GM18507 (cell line): ENCODE results near the gene STPG2.
"Not testable (repeated sequence)": the region's sequence is repeated elsewhere in the genome, so short reads cannot be mapped to it uniquely, and the experiment has no call there.

Experiments used
- DNase-seq: peaks from one replicate; pipeline ENCODE4 v3.0.0; 2011; ENCODE audit warnings: low read depth; ENCODE audit not compliant: insufficient read length; ENCODE audit errors: extremely low spot score
- FAIRE-seq: peaks from 2 replicates; lab custom pipeline; 2011; peaks lifted over from hg19 to GRCh38; lab: Jason Lieb, UNC

STPG2 gene

DNA sequence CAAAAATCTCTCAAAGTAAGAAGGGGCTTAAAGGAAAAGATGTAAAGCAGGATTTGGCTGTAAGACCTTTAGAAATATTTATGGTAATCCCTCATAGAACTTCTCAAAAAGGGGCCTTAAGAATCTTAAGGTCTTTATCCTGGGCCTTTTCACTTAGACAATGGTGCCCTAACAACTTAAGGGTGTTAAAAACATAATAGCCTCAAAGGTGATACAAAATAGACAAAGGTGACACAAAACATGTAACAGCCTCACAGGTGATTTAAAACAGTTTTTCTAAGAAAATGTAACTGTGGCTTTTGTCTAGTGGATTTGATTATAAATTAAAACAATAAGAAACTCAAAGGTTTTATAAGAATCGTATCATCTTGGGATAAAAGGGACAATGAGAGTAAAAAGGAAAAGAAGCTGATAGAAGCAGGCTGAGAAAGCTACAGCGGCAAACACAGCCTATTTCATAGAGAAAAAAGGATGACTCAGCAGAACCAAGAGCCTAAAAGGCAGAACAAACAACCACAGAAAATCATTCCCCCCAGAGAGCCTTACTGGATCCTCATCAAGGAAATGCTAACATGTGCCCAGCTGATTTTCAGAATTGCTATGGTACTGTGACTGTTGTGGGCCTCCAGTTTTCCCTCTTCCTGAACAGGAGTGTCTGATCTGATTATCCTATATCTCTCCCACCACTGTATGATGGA is 164.3 kb downstream of the STPG2 start:
- FAIRE-seq = no peak
- DNase-seq = no peak

DNA sequence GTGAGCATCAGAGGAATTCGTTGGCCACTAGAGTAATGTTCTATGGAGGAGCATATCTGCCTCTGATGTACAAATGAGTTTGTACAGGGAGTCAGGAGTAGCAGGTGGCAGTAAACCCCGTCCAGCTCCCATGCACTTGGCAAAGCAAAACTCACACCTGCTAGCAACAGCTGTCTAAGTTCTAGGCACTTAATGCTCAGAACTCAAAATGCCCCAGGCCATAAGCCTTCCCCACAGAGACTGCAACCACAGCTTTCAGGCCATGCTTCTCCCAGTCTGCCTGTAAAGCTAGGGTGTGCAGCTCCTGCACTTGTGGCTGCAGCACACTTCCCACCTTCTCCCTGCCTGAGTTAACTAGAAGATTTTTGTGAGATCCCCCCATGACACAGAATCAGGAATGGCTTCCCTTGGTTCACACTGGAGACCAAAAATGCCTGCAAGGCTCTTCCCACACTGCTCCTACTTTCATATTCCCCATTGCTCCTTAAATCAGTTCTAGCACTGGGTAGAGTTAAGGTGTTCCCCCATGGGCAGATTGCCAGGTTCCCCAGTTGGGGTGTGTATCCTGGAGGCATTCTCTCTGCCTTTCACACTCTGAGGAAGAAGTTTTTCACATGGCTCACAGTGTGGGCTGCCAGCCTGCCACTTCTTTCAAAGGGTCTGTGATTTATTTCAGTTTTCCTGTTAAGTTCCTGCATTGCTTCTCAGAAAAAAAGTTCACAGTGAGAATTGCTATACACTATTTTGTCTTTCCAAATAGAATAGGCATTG is 189.9 kb downstream of the STPG2 start:
- FAIRE-seq = no peak
- no peak for DNase-seq

DNA sequence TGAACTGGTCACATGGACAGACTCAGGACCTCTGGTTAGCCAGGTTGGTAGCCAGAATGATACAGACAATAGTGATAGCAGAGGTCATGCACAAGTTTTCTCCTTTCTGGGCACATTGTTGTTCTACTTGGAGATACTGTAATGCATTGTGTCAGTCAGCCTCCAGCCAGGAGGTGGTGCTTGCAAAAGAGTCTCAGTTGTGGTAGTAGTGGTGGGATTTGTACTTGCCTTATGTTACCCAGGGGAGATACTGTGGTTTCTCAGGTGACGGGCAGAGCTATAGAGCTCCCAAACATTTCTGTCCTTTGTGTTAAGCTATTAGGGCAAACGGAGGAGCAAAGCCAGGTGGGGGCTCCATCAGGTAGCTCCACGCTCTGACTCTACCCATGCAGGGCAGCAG is 190.5 kb downstream of the STPG2 start:
- FAIRE-seq = no peak
- DNase-seq = no peak

DNA sequence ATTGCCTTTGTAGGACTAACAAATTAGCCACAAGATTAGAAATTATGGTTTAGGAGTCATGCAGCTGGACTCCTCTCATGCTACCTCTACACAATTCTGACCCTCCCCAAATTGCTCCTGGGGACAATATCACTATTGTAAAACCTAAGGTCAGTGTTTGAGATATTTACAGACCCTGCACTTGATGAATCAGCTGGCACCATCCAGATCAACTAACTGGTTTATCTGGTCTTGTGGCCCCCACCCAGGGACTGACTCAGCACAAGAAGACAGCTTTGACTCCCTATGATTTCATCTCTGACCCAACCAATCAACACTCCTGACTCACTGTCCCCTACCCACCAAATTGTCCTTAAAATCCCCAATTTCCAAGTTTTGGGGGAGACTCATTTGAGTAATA is 192.4 kb downstream of the STPG2 start:
- no peak for DNase-seq
- no peak for FAIRE-seq

DNA sequence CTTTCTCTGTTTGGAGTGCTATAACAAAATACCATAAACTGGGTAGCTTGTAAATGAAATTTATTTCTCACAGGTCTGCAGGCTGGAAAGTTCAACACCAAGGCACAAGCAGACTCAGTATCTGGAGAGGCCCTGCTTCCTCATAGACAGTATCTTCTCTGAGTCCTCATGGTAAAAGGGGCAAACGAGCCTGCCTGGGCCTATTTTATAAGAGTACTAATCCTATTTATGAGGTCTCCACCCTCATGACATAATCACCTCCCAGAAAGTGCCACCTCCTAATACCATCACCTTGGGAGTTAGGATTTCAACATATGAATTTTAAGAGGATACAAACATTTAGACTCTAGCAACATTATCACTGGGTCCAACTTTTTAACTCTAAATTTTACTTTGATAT is 200.3 kb downstream of the STPG2 start:
- DNase-seq (no peak), FAIRE-seq (no peak)

DNA sequence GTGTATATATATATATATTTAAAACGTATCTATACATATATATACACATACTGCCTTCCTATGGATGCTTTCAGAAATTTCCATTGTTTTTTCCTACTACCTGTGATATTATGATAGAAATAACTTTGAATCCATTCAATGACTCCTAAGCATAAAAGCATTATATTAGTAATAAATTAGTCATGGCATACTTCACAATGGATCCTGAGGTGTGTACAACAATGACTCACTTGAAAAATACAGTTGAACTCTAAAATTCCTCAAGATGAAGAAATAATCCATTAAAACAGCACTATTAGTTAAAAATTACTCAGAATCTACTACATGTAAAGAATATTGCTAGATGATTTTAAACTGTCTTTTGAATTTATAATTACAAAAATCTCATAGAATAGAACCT is 201.1 kb downstream of the STPG2 start:
- no peak for DNase-seq
- no peak for FAIRE-seq

DNA sequence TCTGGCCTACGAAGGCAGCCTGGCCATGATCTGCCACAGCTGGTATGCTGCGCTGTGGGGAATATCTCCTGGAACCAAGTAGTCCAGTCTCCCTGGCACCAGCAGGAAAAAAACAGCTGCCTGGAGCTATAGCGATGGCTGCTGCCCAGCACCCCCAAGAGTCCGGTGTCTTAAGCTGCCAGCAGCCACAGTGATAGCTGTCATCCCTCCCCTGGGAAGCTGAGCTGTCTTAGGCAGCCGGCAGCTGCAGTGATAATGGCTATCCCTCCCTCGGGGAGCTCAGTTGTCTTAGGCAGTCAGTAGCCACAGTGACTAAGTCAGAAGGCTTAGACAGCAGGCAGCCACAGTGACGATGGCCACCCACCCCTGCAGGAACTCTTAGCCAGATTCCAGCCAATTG is 205.1 kb downstream of the STPG2 start:
- FAIRE-seq = no peak
- no peak for DNase-seq

DNA sequence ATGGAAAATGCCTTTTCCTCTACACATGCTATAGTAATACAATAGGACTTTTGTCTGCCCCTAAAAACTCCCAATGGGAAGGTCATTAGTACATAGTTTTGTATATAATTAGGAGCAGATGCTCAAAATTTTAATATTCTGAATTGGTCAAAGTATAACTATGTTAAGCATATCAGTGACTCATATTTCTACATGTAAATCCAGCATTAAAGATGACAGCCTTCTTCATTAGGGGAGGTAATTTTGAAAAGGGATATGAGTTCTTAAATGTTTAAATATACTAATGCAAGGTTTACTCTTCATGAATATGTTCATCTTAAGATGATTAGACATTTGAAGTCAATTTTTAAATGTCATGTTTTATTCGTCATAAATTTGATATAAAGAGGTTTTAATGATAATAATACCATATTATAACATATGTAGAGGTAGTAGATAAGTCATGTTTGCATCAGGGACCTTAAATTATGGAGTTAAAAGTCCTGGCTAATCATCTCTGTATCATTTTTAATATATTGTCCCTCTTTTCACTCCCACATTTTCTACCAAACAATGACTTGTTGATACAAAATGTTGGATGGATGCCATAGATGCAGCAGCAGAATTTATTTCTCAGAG is 218.8 kb downstream of the STPG2 start:
- FAIRE-seq (no peak), DNase-seq (no peak)

DNA sequence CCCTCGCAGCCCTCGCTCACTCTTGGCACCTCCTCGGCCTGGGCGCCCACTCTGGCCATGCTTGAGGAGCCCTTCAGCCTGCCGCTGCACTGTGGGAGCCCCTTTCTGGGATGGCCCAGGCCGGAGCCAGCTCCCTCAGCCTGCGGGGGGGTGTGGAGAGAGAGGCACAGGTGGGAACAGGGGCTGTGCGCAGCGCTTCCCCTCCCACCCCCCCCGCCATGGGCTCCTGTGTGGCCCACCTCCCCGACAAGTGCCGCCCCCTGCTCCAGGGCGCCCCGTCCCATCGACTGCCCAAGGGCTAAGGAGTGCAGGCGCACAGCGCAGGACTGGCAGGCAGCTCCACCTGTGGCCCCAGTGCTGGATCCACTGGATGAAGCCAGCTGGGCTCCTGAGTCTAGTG is 220.2 kb downstream of the STPG2 start:
- no peak for DNase-seq
- no peak for FAIRE-seq

DNA sequence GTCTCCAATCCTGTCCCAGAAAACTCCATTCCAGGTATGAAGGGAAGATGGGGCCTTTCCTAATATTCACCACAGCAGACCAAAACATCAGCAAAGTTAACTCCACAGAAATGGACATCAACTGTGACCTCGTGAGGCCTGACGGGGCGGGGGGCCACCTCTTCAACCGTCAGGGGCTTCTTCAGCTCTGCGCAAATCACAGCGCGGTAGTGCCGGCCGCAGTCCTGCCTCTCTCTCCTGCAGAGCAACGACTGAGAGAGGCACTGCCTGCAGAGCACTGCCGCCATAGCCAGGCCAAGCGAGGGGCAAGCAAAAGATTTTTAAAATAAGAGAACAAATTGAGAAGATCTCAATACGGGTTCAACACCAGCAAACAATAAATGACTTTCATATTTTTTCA is 226.2 kb downstream of the STPG2 start:
- DNase-seq = no peak
- FAIRE-seq = no peak

DNA sequence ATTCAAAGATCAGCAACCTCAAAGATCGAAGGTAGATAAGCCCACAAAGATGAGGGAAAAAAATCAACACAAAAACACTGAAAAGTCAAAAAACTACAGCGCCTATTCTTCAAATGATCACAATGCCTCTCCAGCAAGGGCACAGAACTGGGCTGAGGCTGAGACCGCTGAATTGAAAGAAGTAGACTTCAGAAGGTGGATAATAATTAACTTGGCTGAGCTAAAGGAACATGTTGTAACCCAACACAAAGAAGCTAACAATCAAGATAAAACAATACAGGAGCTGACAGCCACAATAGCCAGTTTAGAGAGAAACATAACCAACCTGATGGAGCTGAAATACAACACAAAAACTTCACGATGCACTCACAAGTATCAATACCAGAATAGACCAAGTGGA is 231.1 kb downstream of the STPG2 start:
- no peak for DNase-seq
- no peak for FAIRE-seq

DNA sequence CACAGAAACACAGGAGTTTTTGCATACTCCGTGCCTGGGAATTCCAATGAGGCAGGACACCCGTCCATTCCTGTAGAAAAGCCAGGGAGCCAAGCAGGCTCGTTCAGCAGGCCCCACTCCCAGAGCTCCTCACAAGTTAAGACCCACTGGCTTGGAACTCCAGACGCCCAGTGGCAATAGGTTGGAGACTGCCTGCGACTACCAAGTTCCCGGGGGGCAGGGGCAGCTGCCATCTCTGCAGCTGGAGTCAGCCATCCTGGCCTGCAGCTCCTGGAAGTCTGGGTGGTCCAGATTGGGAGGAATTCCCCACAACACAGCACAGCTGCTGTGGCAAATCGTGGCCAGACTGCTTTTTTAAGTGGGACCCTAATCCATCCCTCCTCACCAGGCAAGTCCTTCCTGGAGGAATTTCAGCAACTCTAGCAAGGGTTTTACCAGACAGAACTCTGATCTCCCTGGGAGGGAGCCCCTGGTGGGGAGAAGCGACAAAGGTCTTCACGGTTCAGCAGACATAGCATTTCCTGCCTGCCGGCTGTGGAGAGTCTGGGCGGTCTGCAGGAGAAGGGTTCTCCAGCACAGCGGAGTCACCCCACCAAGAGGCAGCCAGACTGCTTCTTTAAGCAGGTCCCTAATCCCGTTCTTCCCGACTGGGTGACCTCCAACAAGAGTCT is 231.9 kb downstream of the STPG2 start:
- no peak for FAIRE-seq
- no peak for DNase-seq

DNA sequence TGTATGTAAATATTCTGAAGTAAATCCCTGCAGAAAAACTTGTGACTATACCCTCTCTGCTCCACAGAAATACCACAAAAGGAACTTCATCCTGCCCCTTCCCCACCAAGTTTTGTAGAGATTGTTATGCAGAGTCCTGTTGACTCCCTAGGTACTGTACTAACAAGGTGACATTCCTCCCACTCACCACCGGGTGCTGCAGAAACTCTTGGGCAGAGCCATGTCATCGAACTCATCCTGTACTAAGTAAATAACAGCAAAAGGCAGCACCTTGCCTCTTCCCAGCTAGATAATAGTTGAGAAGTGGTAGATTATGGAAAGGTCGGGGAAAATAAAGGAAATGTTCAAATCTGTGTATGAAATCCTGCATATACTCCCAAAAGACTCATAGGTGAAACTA is 233.3 kb downstream of the STPG2 start:
- FAIRE-seq (no peak), DNase-seq (no peak)

DNA sequence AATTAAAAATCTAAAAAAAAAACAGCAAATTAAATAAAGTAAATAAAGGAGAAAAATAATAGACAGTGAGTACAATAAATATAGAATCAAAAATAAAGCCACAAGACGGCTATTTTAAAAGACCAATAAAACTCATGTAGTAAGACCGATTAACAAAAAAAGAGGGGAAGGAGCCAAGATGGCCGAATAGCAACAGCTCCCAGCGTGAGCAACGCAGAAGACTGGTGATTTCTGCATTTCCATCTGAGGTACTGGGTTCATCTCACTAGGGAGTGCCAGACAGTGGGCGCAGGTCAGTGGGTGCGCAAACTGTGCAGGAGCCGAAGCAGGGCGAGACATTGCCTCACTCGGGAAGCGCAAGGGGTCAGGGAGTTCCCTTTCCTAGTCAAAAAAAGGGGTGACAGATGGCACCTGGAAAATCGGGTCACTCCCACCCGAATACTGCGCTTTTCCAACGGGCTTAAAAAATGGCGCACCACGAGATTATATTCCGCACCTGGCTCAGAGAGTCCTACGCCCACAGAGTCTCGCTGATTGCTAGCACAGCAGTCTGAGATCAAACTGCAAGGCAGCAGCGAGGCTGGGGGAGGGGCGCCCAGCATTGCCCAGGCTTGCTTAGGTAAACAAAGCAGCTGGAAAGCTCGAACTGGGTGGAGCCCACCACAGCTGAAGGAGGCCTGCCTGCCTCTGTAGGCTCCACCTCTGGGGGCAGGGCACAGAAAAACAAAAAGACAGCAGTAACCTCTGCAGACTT is 239.7 kb downstream of the STPG2 start:
- not testable (repeated sequence) for FAIRE-seq, DNase-seq

DNA sequence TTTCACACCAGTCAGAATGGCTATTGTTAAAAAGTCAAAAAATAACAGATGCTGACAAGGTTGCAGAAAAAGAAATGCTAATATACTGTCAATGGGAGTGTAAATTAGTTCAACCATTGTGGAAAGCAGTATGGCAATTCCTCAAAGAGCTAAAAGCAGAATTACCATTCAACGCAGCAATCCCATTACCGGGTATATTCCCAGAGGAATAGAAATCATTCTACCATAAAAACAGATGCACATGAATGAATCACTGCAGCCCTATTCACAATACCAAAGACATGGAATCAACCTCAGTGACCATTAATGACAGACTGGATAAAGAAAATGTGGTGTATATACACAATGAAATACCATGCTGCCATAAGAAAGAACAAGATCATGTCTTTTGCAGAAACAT is 243.0 kb downstream of the STPG2 start:
- DNase-seq (no peak), FAIRE-seq (no peak)

DNA sequence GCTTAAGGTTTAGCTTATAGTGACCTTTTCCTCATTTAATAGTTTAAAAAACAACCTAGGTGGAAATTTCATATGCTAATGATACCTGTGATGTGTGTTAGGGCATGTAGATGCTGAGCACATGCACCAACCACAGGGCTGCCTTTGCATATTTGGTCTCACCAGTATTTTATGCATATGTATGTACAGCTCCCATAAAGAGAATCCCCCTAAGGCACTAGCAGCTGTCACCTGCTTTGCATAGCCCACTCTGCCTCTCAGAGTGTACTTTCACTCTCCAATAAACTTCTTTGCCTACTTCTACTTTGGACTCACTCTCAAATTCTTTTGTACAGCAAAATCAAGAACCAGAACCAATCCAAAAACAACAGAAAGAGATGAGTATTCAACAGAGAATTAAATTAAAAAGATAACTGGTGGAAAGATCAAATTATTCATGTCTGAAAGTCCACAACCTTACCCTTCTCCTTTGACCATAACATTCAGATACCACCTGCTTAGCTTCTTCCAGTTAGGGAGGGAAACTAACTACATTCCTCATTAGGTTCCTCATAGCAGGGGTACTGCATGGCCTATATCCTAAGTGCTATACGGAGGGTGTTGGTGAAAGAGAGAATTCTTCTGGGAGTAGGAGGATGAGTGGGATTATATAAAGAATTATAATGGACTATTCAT is 250.5 kb downstream of the STPG2 start:
- DNase-seq (no peak), FAIRE-seq (no peak)

DNA sequence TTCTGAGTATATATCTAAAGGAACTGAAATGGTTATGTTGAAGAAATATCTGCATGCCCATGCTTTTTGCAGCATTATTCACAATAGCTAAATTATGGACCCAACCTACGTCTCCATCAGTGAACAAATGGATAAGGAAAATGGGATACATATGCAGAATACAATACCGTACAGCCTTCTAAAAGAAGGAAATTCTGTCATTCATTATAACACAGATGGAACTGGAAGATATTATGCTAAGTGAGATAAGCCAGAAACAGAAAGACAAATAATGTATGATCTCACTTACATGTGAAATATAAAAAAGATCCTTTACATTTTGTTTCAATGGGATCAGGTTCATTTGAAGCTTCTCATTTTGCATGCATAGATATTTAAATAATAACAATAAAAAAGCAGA is 263.3 kb downstream of the STPG2 start:
- FAIRE-seq (no peak), DNase-seq (no peak)

DNA sequence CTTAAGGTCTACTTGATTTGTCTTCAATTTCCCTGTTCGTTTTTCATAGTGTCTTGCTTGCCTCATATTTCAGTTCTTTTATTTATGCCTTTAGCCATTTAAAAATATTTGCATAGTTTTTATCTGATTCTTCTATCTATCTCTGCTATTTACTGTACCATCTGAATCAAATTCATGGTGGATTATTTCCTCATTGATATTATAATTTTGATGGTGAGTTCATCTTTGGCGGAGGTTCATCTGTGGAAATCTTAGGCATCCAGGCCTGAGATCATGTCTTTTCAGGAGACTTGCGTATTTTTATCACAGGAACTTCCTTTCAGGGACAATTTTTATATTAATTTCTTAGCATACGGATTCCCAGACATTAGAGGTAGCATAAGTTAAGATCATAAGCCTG is 275.2 kb downstream of the STPG2 start:
- DNase-seq = no peak
- FAIRE-seq = no peak

DNA sequence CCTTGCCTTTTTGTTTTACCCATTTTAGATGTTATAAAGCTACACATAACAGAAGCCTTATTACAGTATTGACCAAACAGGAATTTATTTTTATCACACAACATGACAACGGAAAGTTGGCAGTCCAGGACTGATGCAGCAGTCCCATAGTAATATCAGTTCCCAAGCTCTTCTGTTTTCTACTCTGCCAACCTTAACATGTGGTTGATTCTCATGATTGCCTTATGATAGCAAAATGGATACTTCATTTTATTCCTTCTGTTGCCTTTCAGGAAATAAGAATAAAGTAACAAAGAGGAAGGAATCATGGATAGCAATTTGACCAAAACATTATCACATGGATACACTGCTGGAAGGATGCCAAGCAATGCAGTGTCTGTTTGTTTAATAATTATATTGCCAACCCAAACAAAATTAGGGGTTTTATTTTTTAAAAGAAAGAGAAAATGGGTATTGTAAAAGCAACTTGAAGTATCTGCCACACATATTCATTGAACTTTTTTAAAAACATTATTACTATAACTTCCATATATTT is 275.7 kb downstream of the STPG2 start:
- DNase-seq = no peak
- FAIRE-seq = no peak
